CD14-positive monocyte (primary cell): ENCODE measurements around the gene PPP1R9B. TPM values are rescaled to one million over a fixed set of nuclear protein-coding genes. Genes with fewer than 3 reads are reported as not detected.
A peak's percentile ranks its signal among the peaks of the same experiment; 100 is the strongest.

Experiments used
- DNase-seq, 3 donors: peaks; one replicate each; pipeline ENCODE4 v3.0.0-alpha.2; 2011 to 2022
- H2AFZ ChIP-seq: 2 replicates; pipeline ENCODE4 v1.6.0; 2012; ENCODE audit warnings: mild to moderate bottlenecking, low read depth, low read length, inconsistent platforms; ENCODE audit not compliant: insufficient read depth, poor library complexity, severe bottlenecking
- H3K27ac ChIP-seq, 2 donors: 1 replicate in 1 of 2; 2 replicates in 1 of 2; pipeline ENCODE4 v1.5.1; 2012 to 2013; ENCODE audit warnings: low read length in 2 of 2, control low read depth in 1 of 2, inconsistent platforms in 1 of 2, low read depth in 1 of 2, mild to moderate bottlenecking in 1 of 2
- H3K27me3 ChIP-seq, 2 donors: one replicate each; pipeline versions ENCODE4 v1.6.0 to v1.6.1; 2011 to 2013; ENCODE audit warnings: low read length in 2 of 2; ENCODE audit not compliant: control insufficient read depth in 2 of 2, insufficient read depth in 2 of 2
- H3K36me3 ChIP-seq, 2 donors: replicated peaks in 1 of 2; 1 replicate in 1 of 2; 2 replicates in 1 of 2; pipeline versions ENCODE4 v1.5.1 to v1.6.1; 2012 to 2013; ENCODE audit warnings: low read length in 2 of 2, control low read depth in 1 of 2, inconsistent platforms in 1 of 2, mild to moderate bottlenecking in 1 of 2; ENCODE audit not compliant: insufficient read depth in 2 of 2, control insufficient read depth in 1 of 2
- H3K4me1 ChIP-seq, 2 donors: 1 replicate in 1 of 2; 2 replicates in 1 of 2; pipeline versions ENCODE4 v1.5.1 to v1.6.1; 2012 to 2013; ENCODE audit warnings: low read length in 2 of 2, control low read depth in 1 of 2, inconsistent platforms in 1 of 2, mild to moderate bottlenecking in 1 of 2, moderate library complexity in 1 of 2; ENCODE audit not compliant: insufficient read depth in 2 of 2, control insufficient read depth in 1 of 2
- H3K4me2 ChIP-seq: replicated peaks from 2 replicates; pipeline ENCODE3; 2012; ENCODE audit warnings: low read length, moderate library complexity, mild to moderate bottlenecking; ENCODE audit not compliant: poor library complexity, severe bottlenecking; ENCODE audit errors: extremely low read depth
- H3K4me3 ChIP-seq, 3 experiments: fragments of 200-600 bp in 1 of 3; sonication (generic) in 1 of 3; replicated peaks in 1 of 3; 1 replicate in 2 of 3; 2 replicates in 1 of 3; pipeline ENCODE4 v1.5.1; 2011 to 2013; ENCODE audit warnings: low read length in 3 of 3, mild to moderate bottlenecking in 3 of 3, control low read depth in 2 of 3, low read depth in 2 of 3, inconsistent platforms in 1 of 3, moderate library complexity in 1 of 3
- H3K79me2 ChIP-seq: 2 replicates; pipeline ENCODE4 v1.6.0; 2012; ENCODE audit warnings: mild to moderate bottlenecking, control low read depth, inconsistent platforms, low read length, moderate library complexity; ENCODE audit not compliant: insufficient read depth
- H3K9ac ChIP-seq: 2 replicates; pipeline ENCODE4 v1.6.0; 2017; ENCODE audit warnings: low read length, mild to moderate bottlenecking; ENCODE audit not compliant: insufficient read depth, poor library complexity, severe bottlenecking
- H3K9me3 ChIP-seq, 2 donors: replicated peaks in 1 of 2; 1 replicate in 1 of 2; 2 replicates in 1 of 2; pipeline versions ENCODE4 v1.5.1 to v1.6.1; 2012 to 2013; ENCODE audit warnings: low read length in 2 of 2, control low read depth in 1 of 2; ENCODE audit not compliant: control insufficient read depth in 1 of 2, insufficient read depth in 1 of 2
- H4K20me1 ChIP-seq: 2 replicates; pipeline ENCODE4 v1.6.0; 2012; ENCODE audit warnings: mild to moderate bottlenecking, low read length, control low read depth, moderate library complexity; ENCODE audit not compliant: insufficient read depth
- H3K27ac Mint-ChIP-seq, 7 donors: one replicate each; pipeline ENCODE4 v1.8.0; 2020; ENCODE audit warnings: mild to moderate bottlenecking in 7 of 7, mixed read lengths in 7 of 7, moderate library complexity in 6 of 7, inconsistent platforms in 2 of 7
- H3K27me3 Mint-ChIP-seq, 3 donors: one replicate each; pipeline ENCODE4 v1.8.0; 2021 to 2022; ENCODE audit warnings: low read depth in 3 of 3, mild to moderate bottlenecking in 3 of 3, mixed read lengths in 3 of 3, moderate library complexity in 3 of 3, inconsistent platforms in 1 of 3
- H3K36me3 Mint-ChIP-seq, 2 donors: one replicate each; pipeline ENCODE4 v1.8.0; 2020; ENCODE audit warnings: mixed read lengths in 2 of 2, inconsistent platforms in 1 of 2, mild to moderate bottlenecking in 1 of 2
- H3K4me1 Mint-ChIP-seq: one replicate; pipeline ENCODE4 v1.8.0; 2020; ENCODE audit warnings: mild to moderate bottlenecking, mixed read lengths
- H3K4me3 Mint-ChIP-seq, 2 donors: one replicate each; pipeline ENCODE4 v1.8.0; 2020; ENCODE audit warnings: mild to moderate bottlenecking in 2 of 2, mixed read lengths in 2 of 2, moderate library complexity in 1 of 2
- H3K9me3 Mint-ChIP-seq, 7 donors: one replicate each; pipeline ENCODE4 v1.8.0; 2020 to 2022; ENCODE audit warnings: mixed read lengths in 7 of 7, mild to moderate bottlenecking in 6 of 7, moderate library complexity in 6 of 7, inconsistent platforms in 2 of 7
- CTCF ChIP-seq: fragments of 200-600 bp; IDR thresholded peaks from one replicate; pipeline ENCODE4 v1.8.0; 2022; ENCODE audit warnings: antibody characterized with exemption, mild to moderate bottlenecking
- WGBS: methylation state at CpG from one replicate; pipeline ENCODE4 v1.1.5; 2013; ENCODE audit warnings: missing lambda C conversion rate; ENCODE audit not compliant: insufficient coverage; 5-methylcytosine and 5-hydroxymethylcytosine counted together
- intact Hi-C, 2 donors: fragments of 100-400 bp; cut with micrococcal nuclease; formaldehyde crosslinking; loops; one replicate each; pipeline versions ENCODE4 v1.15.0 to v1.15.1; 2023
- polyA plus RNA-seq, 3 donors: library from polyadenylated mRNA; depleted of rRNA in 1 of 3; unstranded in 2 of 3; stranded (reverse) in 1 of 3; fragments of 300-500 nt in 2 of 3; fragments of >200 nt in 1 of 3; fragmentation: Illumina TruSeq in 2 of 3; gene quantifications; 1 replicate in 2 of 3; 2 replicates in 1 of 3; pipeline ENCODE4 v1.2.3, GENCODE V29; 2012 to 2021

The PPP1R9B gene
- polyA plus RNA-seq, 3 donors, result 0.61 to 86.9 (median 1.3) TPM

- H3K9me3 ChIP-seq, result no peaks in the 10 kb centered on the region
- Mint-ChIP-seq H3K36me3 (peaks cover 98 to 100% of the 10 kb centered on the region in 2 donors), H3K4me1 (peaks cover 61% of the 10 kb centered on the region), H3K27me3 (peaks cover 0 to 1% (median 0%) of the 10 kb centered on the region in 3 donors), H3K4me3 (peak overlapping the region; percentile 62 to 64), H3K9me3 (peaks cover 0 to 5% (median 1%) of the 10 kb centered on the region in 7 donors), H3K27ac (peak overlapping the region; percentile 62 to 91 (median 75))
- H3K4me1 ChIP-seq, result peaks cover 49 to 58% of the 10 kb centered on the region in 2 donors
- H3K36me3 ChIP-seq, result peaks cover 97 to 100% of the 10 kb centered on the region in 2 donors
- H3K27ac ChIP-seq, result peak overlapping the region in 1 of 2 donors; percentile 57
- peak overlapping the region in 1 of 3 experiments; percentile 59 for H3K4me3 ChIP-seq
- H4K20me1 ChIP-seq, result peaks cover 100% of the 10 kb centered on the region
- peak; percentile 70 to 81 (median 76) for DNase-seq
- no peak overlapping the region for H2AFZ ChIP-seq
- peak; percentile 93 for TF ChIP-seq CTCF
- intact Hi-C loops, result loop anchor here in 1 of 2 donors (1.0 kb wide), 1 partner anchor 8 kb away; no protein-coding TSS in a partner anchor
- no peak overlapping the region for H3K9ac ChIP-seq
- H3K4me2 ChIP-seq, result peak overlapping the region; percentile 67
- no peaks in the 10 kb centered on the region for H3K27me3 ChIP-seq
- H3K79me2 ChIP-seq, result peaks cover 66% of the 10 kb centered on the region
- 12% methylated on average over 10 of the region's 19 CpGs for WGBS
These were observed 10.3 kb downstream of the PPP1R9B start for GRCh38 chr17:50139950-50140885.

GRCh38 chr17:50139185-50139783 lies 11.2 kb downstream of the PPP1R9B start:
- Histone ChIP-seq H3K27ac (peak overlapping the region in 1 of 2 donors; percentile 27), H3K4me1 (peaks cover 39 to 48% of the 10 kb centered on the region in 2 donors)
- H3K4me3 Mint-ChIP-seq, result no peak overlapping the region

More at GRCh38 chr17:50139185-50139783, 11.2 kb downstream of the PPP1R9B start:
- H3K36me3 ChIP-seq, result peaks cover 95 to 99% of the 10 kb centered on the region in 2 donors
- no peaks in the 10 kb centered on the region for H3K27me3 ChIP-seq
- intact Hi-C loops, result no loop called here
- Mint-ChIP-seq H3K27me3 (peaks cover 0 to 1% (median 0%) of the 10 kb centered on the region in 3 donors), H3K27ac (peak overlapping the region in 3 of 7 donors; percentile 57 to 63 (median 62)), H3K36me3 (peaks cover 93 to 99% of the 10 kb centered on the region in 2 donors), H3K9me3 (peaks cover 0 to 5% (median 1%) of the 10 kb centered on the region in 7 donors), H3K4me1 (peaks cover 52% of the 10 kb centered on the region)
- H3K4me2 ChIP-seq, result no peak overlapping the region
- no peak for TF ChIP-seq CTCF
- WGBS, result 93% methylated on average over 13 of the region's 15 CpGs
- peaks cover 100% of the 10 kb centered on the region for H4K20me1 ChIP-seq
- H3K4me3 ChIP-seq, result no peak overlapping the region
- no peaks in the 10 kb centered on the region for H3K9me3 ChIP-seq
- H3K9ac ChIP-seq, result no peak overlapping the region
- no peak overlapping the region for H2AFZ ChIP-seq
- H3K79me2 ChIP-seq, result peaks cover 57% of the 10 kb centered on the region
- no peak for DNase-seq
